ENCODE results near the gene MACROD2.

- TF ChIP-seq, protein P1, sequence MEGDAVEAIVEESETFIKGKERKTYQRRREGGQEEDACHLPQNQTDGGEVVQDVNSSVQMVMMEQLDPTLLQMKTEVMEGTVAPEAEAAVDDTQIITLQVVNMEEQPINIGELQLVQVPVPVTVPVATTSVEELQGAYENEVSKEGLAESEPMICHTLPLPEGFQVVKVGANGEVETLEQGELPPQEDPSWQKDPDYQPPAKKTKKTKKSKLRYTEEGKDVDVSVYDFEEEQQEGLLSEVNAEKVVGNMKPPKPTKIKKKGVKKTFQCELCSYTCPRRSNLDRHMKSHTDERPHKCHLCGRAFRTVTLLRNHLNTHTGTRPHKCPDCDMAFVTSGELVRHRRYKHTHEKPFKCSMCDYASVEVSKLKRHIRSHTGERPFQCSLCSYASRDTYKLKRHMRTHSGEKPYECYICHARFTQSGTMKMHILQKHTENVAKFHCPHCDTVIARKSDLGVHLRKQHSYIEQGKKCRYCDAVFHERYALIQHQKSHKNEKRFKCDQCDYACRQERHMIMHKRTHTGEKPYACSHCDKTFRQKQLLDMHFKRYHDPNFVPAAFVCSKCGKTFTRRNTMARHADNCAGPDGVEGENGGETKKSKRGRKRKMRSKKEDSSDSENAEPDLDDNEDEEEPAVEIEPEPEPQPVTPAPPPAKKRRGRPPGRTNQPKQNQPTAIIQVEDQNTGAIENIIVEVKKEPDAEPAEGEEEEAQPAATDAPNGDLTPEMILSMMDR (IDR thresholded peaks at IDR 0.05): no peak
- TF ChIP-seq POLR2AphosphoS5 (IDR thresholded peaks at IDR 0.05) (no peak), POLR2A (IDR thresholded peaks at IDR 0.05) (no peak), EP300 (IDR thresholded peaks at IDR 0.05; ENCODE audit: low read depth) (no peak)
Measured at GRCh38 chr20:14928083-14928482, 932.8 kb downstream of the MACROD2 start.
